Gastroesophageal sphincter (tissue), 3 donors: ENCODE data around the gene SHC2.
A peak's percentile ranks its signal among the peaks of the same experiment; 100 is the strongest.

Source experiments
- POLR2AphosphoS5 ChIP-seq: sonication (generic); formaldehyde crosslinking; IDR thresholded peaks from one replicate; pipeline ENCODE4 v1.6.1; 2017; ENCODE audit warnings: antibody characterized with exemption
- TF ChIP-seq, protein P1 (sequence below), 4 experiments: fragments of 200-600 bp in 2 of 4; fragments of 450-650 bp in 2 of 4; sonication (generic) in 1 of 4; IDR thresholded peaks; one replicate each; pipeline ENCODE4 v1.5.1; 2017 to 2019; ENCODE audit warnings: antibody characterized with exemption in 4 of 4, mild to moderate bottlenecking in 2 of 4, moderate library complexity in 2 of 4

DNA sequence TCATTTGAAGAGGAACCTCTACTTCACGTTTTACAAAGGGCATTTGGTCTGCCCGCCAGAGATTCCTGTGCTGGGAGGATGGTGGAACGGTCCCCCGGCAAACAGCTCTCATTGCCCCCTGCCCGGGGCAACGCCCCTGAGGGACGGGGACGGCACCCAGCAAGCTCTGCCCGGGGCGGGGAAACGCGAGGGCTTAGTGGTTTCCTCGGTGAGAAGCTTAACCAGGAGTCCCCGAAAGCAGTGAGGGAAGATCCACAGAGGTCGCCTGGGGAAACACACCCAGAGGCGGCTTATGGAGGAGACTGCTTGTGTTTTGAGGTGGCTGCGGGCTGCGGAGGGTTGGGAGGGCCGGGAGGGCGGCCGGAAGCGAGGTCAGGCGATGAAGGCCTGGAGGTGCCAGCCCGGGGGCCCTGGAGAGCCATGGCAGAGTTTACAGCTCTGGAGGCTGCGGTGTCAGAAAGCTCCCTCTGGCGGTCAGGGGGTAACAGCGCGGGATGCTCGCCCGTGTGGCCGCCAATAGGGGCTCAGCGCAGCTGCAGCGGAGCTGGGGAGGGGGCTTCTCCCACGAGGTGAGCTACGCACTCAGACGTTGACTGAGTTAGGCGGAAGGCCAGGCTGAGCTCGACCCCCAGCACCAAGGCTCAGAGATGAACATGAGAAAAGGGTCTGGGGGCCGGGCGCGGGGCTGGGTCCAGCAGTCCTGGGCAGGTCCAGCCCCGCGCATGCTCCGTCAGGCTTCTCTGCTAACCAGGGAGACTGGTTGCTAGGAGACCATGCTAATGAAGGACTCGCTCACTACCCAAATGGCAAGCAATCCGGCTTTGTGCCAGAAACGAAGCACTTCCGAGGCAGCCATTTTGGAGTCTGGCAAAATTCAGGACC is 45.8 kb upstream of the SHC2 start:
- TF ChIP-seq, protein P1, sequence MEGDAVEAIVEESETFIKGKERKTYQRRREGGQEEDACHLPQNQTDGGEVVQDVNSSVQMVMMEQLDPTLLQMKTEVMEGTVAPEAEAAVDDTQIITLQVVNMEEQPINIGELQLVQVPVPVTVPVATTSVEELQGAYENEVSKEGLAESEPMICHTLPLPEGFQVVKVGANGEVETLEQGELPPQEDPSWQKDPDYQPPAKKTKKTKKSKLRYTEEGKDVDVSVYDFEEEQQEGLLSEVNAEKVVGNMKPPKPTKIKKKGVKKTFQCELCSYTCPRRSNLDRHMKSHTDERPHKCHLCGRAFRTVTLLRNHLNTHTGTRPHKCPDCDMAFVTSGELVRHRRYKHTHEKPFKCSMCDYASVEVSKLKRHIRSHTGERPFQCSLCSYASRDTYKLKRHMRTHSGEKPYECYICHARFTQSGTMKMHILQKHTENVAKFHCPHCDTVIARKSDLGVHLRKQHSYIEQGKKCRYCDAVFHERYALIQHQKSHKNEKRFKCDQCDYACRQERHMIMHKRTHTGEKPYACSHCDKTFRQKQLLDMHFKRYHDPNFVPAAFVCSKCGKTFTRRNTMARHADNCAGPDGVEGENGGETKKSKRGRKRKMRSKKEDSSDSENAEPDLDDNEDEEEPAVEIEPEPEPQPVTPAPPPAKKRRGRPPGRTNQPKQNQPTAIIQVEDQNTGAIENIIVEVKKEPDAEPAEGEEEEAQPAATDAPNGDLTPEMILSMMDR (IDR thresholded peaks at IDR 0.05), result peak in 3 of 4 experiments; percentile 98 to 99 (median 98)
- peak; percentile 14 for TF ChIP-seq POLR2AphosphoS5
